ENCODE data around the gene FOXL2NB. TPM values are rescaled to one million over a fixed set of nuclear protein-coding genes. Genes with fewer than 3 reads are reported as not detected.

The FOXL2NB gene
- total RNA-seq, 1 donor from 2014 or later, result not detected

- no peak for DNase-seq (ENCODE audit: low spot score)
Observed at GRCh38 chr3:138944929-138945708, 1.9 kb upstream of the FOXL2NB start.

- DNase-seq (ENCODE audit: low spot score), result no peak
Observed at GRCh38 chr3:138945709-138946662, 1.0 kb upstream of the FOXL2NB start.

- DNase-seq (ENCODE audit: low spot score), result no peak
Observed at GRCh38 chr3:138947495-138948121, 591 bp downstream of the FOXL2NB start.

- DNase-seq (ENCODE audit: low spot score), result no peak
Observed at GRCh38 chr3:138948371-138949001, 1.5 kb downstream of the FOXL2NB start.

- DNase-seq (ENCODE audit: low spot score), result no peak
Observed at GRCh38 chr3:138949002-138949418, 2.0 kb downstream of the FOXL2NB start.

- no peak for DNase-seq (ENCODE audit: low spot score)
Observed at GRCh38 chr3:138949445-138950005, 2.5 kb downstream of the FOXL2NB start.

- no peak for DNase-seq (ENCODE audit: low spot score)
Observed at GRCh38 chr3:138950006-138950644, 3.1 kb downstream of the FOXL2NB start.

GRCh38 chr3:138950701-138951100 lies 3.7 kb downstream of the FOXL2NB start:
- no peak for DNase-seq (ENCODE audit: low spot score)

GRCh38 chr3:138960417-138960852 lies 13.4 kb downstream of the FOXL2NB start:
- DNase-seq (ENCODE audit: low spot score), result no peak

- no peak for DNase-seq (ENCODE audit: low spot score)
Observed at GRCh38 chr3:138962854-138963560, 16.0 kb downstream of the FOXL2NB start.

- no peak for DNase-seq (ENCODE audit: low spot score)
Observed at GRCh38 chr3:138964264-138964663, 17.2 kb downstream of the FOXL2NB start.

- DNase-seq (ENCODE audit: low spot score), result no peak
Observed at GRCh38 chr3:138964923-138965322, 17.9 kb downstream of the FOXL2NB start.

- no peak for DNase-seq (ENCODE audit: low spot score)
Observed at GRCh38 chr3:138971766-138972320, 24.8 kb downstream of the FOXL2NB start.

- DNase-seq (ENCODE audit: low spot score), result no peak
Observed at GRCh38 chr3:138972941-138973340, 25.9 kb downstream of the FOXL2NB start.

- DNase-seq (ENCODE audit: low spot score), result no peak
Observed at GRCh38 chr3:138974462-138974861, 27.4 kb downstream of the FOXL2NB start.

GRCh38 chr3:138975351-138975750 lies 28.3 kb downstream of the FOXL2NB start:
- no peak for DNase-seq (ENCODE audit: low spot score)

- DNase-seq (ENCODE audit: low spot score), result no peak
Observed at GRCh38 chr3:138976047-138976446, 29.0 kb downstream of the FOXL2NB start.

- DNase-seq (ENCODE audit: low spot score), result no peak
Observed at GRCh38 chr3:138984816-138985215, 37.8 kb downstream of the FOXL2NB start.

- no peak for DNase-seq (ENCODE audit: low spot score)
Observed at GRCh38 chr3:138985932-138986331, 38.9 kb downstream of the FOXL2NB start.

- DNase-seq (ENCODE audit: low spot score), result no peak
Observed at GRCh38 chr3:138987181-138987580, 40.2 kb downstream of the FOXL2NB start.
